Kidney epithelial cell (primary cell): ENCODE data around the gene TRIO. TPM values are rescaled to one million over a fixed set of nuclear protein-coding genes. Genes with fewer than 3 reads are reported as not detected.
A peak's percentile ranks its signal among the peaks of the same experiment; 100 is the strongest.

ENCODE experiments used
- DNase-seq: peaks from one replicate; pipeline ENCODE4 v3.0.0-alpha.2; 2010; ENCODE audit warnings: low read depth
- H3K27me3 ChIP-seq: 2 replicates; pipeline ENCODE4 v1.6.0; 2011; ENCODE audit warnings: low read length; ENCODE audit not compliant: control insufficient read depth, insufficient read depth
- H3K36me3 ChIP-seq: 2 replicates; pipeline ENCODE4 v1.5.1; 2011; ENCODE audit warnings: low read length; ENCODE audit not compliant: control insufficient read depth, insufficient read depth
- H3K4me3 ChIP-seq: 2 replicates; pipeline ENCODE4 v1.5.1; 2011; ENCODE audit warnings: low read depth, mild to moderate bottlenecking, control low read depth, low read length
- CTCF ChIP-seq: IDR thresholded peaks from 2 replicates; pipeline ENCODE4 v1.5.1; 2011; ENCODE audit warnings: mild to moderate bottlenecking, moderate library complexity, low read length, control low read depth, inconsistent platforms; ENCODE audit not compliant: insufficient read depth, poor library complexity, severe bottlenecking
- total RNA-seq: library from RNA; depleted of rRNA; stranded (reverse); fragments of >200 nt; gene quantifications from 2 replicates; pipeline ENCODE4 v1.2.3, GENCODE V29; 2015

The TRIO gene
- total RNA-seq, 1 donor from 2014 or later: 174 TPM

- no peak for TF ChIP-seq CTCF
- Histone ChIP-seq H3K4me3 (no peak overlapping the region), H3K27me3 (no peaks in the 10 kb centered on the region), H3K36me3 (no peaks in the 10 kb centered on the region)
- no peak for DNase-seq
Measured at GRCh38 chr5:14188778-14189177, 45.6 kb downstream of the TRIO start.

- no peak overlapping the region for H3K4me3 ChIP-seq
- no peak for TF ChIP-seq CTCF
- no peak for DNase-seq
- no peaks in the 10 kb centered on the region for H3K27me3 ChIP-seq
- H3K36me3 ChIP-seq: no peaks in the 10 kb centered on the region
Measured at GRCh38 chr5:14189680-14190079, 46.5 kb downstream of the TRIO start.

GRCh38 chr5:14190194-14191164 lies 47.3 kb downstream of the TRIO start:
- Histone ChIP-seq H3K4me3 (no peak overlapping the region), H3K27me3 (no peaks in the 10 kb centered on the region), H3K36me3 (no peaks in the 10 kb centered on the region)
- no peak for TF ChIP-seq CTCF
- peak; percentile 89 for DNase-seq

GRCh38 chr5:14191325-14191724 lies 48.2 kb downstream of the TRIO start:
- no peaks in the 10 kb centered on the region for H3K36me3 ChIP-seq
- DNase-seq: no peak
- H3K27me3 ChIP-seq: no peaks in the 10 kb centered on the region
- no peak for TF ChIP-seq CTCF
- H3K4me3 ChIP-seq: no peak overlapping the region

GRCh38 chr5:14193496-14193895 lies 50.4 kb downstream of the TRIO start:
- DNase-seq: no peak
- TF ChIP-seq CTCF: no peak
- Histone ChIP-seq H3K4me3 (no peak overlapping the region), H3K27me3 (no peaks in the 10 kb centered on the region), H3K36me3 (no peaks in the 10 kb centered on the region)

GRCh38 chr5:14195588-14195987 lies 52.4 kb downstream of the TRIO start:
- DNase-seq: no peak
- H3K27me3 ChIP-seq: no peaks in the 10 kb centered on the region
- no peaks in the 10 kb centered on the region for H3K36me3 ChIP-seq
- TF ChIP-seq CTCF: no peak
- H3K4me3 ChIP-seq: no peak overlapping the region
